HepG2 (cell line): ENCODE results near the gene TMEM8B. TPM values are rescaled to one million over a fixed set of nuclear protein-coding genes. Genes with fewer than 3 reads are reported as not detected.
A peak's percentile ranks its signal among the peaks of the same experiment; 100 is the strongest.

Experiments used
- ATF6 ChIP-seq: sonication (generic); formaldehyde crosslinking; conservative IDR thresholded peaks from 2 replicates; pipeline ENCODE4 v1.4.0; 2020; ENCODE audit warnings: missing genetic modification reagents
- DDIT3 ChIP-seq: sonication (generic); formaldehyde crosslinking; IDR thresholded peaks from 2 replicates; pipeline ENCODE4 v1.4.0; 2020; ENCODE audit warnings: mild to moderate bottlenecking, missing genetic modification reagents
- E2F2 ChIP-seq: sonication (generic); formaldehyde crosslinking; IDR thresholded peaks from 2 replicates; pipeline ENCODE4 v1.4.0; 2020; ENCODE audit warnings: missing genetic modification reagents, borderline replicate concordance
- FOXM1 ChIP-seq: sonication (generic); formaldehyde crosslinking; IDR thresholded peaks from 2 replicates; pipeline ENCODE4 v1.5.0; 2020; ENCODE audit warnings: missing genetic modification reagents
- HOMEZ ChIP-seq: IDR thresholded peaks from 2 replicates; pipeline ENCODE4 v1.6.1; 2016; ENCODE audit warnings: low read depth
- KLF12 ChIP-seq: sonication (generic); formaldehyde crosslinking; IDR thresholded peaks from 2 replicates; pipeline ENCODE4 v1.4.0; 2020; ENCODE audit warnings: missing genetic modification reagents, borderline replicate concordance
- KLF9 ChIP-seq: IDR thresholded peaks from 2 replicates; pipeline ENCODE4 v1.6.1; 2016; ENCODE audit warnings: low read depth
- NFE2L1 ChIP-seq: sonication (generic); formaldehyde crosslinking; IDR thresholded peaks from 2 replicates; pipeline ENCODE4 v1.4.0; 2020; ENCODE audit warnings: missing genetic modification reagents, mild to moderate bottlenecking, borderline replicate concordance
- NFKB2 ChIP-seq: sonication (generic); formaldehyde crosslinking; IDR thresholded peaks from 2 replicates; pipeline ENCODE4 v1.4.0; 2020; ENCODE audit warnings: missing genetic modification reagents, borderline replicate concordance
- PAX8 ChIP-seq: sonication (generic); formaldehyde crosslinking; IDR thresholded peaks from 2 replicates; pipeline ENCODE4 v1.8.0; 2022; ENCODE audit warnings: mild to moderate bottlenecking, missing genetic modification reagents, borderline replicate concordance
- RFXAP ChIP-seq: sonication (generic); formaldehyde crosslinking; IDR thresholded peaks from 2 replicates; pipeline ENCODE4 v1.4.0; 2020; ENCODE audit warnings: missing genetic modification reagents, borderline replicate concordance
- SIN3B ChIP-seq: fragments of 150-350 bp; IDR thresholded peaks from 2 replicates; pipeline ENCODE4 v1.6.1; 2014; ENCODE audit warnings: low read length
- SNAPC4 ChIP-seq: sonication (generic); formaldehyde crosslinking; IDR thresholded peaks from 2 replicates; pipeline ENCODE4 v1.4.0; 2020; ENCODE audit warnings: mild to moderate bottlenecking, missing genetic modification reagents
- SP5 ChIP-seq: IDR thresholded peaks from 2 replicates; pipeline ENCODE4 v1.6.1; 2016; ENCODE audit warnings: low read depth, borderline replicate concordance
- ZNF547 ChIP-seq: sonication (generic); formaldehyde crosslinking; IDR thresholded peaks from 2 replicates; pipeline ENCODE4 v1.5.1; 2020; ENCODE audit warnings: mild to moderate bottlenecking, missing genetic modification reagents
- ZNF549 ChIP-seq: sonication (generic); formaldehyde crosslinking; IDR thresholded peaks from 2 replicates; pipeline ENCODE4 v1.5.0; 2020; ENCODE audit warnings: missing genetic modification reagents
- ZNF576 ChIP-seq: sonication (generic); formaldehyde crosslinking; IDR thresholded peaks from 2 replicates; pipeline ENCODE4 v1.4.0; 2020; ENCODE audit warnings: mild to moderate bottlenecking, missing genetic modification reagents
- ZNF740 ChIP-seq: sonication (generic); formaldehyde crosslinking; IDR thresholded peaks from 2 replicates; pipeline ENCODE4 v1.4.0; 2020; ENCODE audit warnings: missing genetic modification reagents
- ZNF891 ChIP-seq: sonication (generic); formaldehyde crosslinking; IDR thresholded peaks from 2 replicates; pipeline ENCODE4 v1.5.0; 2020; ENCODE audit warnings: mild to moderate bottlenecking, missing genetic modification reagents
- polyA plus RNA-seq, 8 experiments: library from polyadenylated mRNA; depleted of rRNA in 3 of 8; stranded (reverse) in 7 of 8; unstranded in 1 of 8; fragments of >200 nt; fragmentation: Illumina TruSeq in 4 of 8; extraction: Trizol in 4 of 8; gene quantifications; 2 replicates each; pipeline versions ENCODE4 v1.2.1 to v1.2.3, GENCODE V29; 2011 to 2016; ENCODE audit warnings: low read depth in 4 of 8, missing spikeins in 1 of 8, mixed read lengths in 1 of 8; ENCODE audit not compliant: insufficient read depth in 1 of 8
- total RNA-seq, 5 experiments: library from RNA; depleted of rRNA; stranded (reverse); fragments of >200 nt; fragmentation: Illumina TruSeq; extraction: Trizol; gene quantifications; 2 replicates each; pipeline ENCODE4 v1.2.3, GENCODE V29; 2016; ENCODE audit warnings: low read depth in 1 of 5

Gene TMEM8B
- total and polyA plus RNA-seq, 2 of the 13 experiments (the other 11 are each of a cell fraction or from before 2014, with no cell fraction given), result 2.1 to 2.7 TPM

- TF ChIP-seq KLF12 (CRISPR knock-in tag), result no peak
- TF ChIP-seq ATF6 (CRISPR knock-in tag), result no peak
- no peak for TF ChIP-seq ZNF549
- TF ChIP-seq E2F2, result no peak
- peak; percentile 37; the same call in 1 of the 2 replicates for TF ChIP-seq NFKB2 (CRISPR knock-in tag)
- TF ChIP-seq SIN3B, result no peak
- TF ChIP-seq PAX8 (CRISPR knock-in tag), result no peak
- no peak for TF ChIP-seq KLF9
- no peak for TF ChIP-seq ZNF740 (CRISPR knock-in tag)
- TF ChIP-seq ZNF891 (CRISPR knock-in tag), result no peak
- peak; percentile 32; the same call in 1 of the 2 replicates for TF ChIP-seq HOMEZ (CRISPR knock-in tag)
- no peak for TF ChIP-seq DDIT3 (CRISPR knock-in tag)
- 0 out of 2 replicates have a peak, but pooled peaks have one; percentile 15 for TF ChIP-seq SP5 (CRISPR knock-in tag)
- no peak for TF ChIP-seq SNAPC4
- TF ChIP-seq RFXAP, result no peak
- no peak for TF ChIP-seq FOXM1 (CRISPR knock-in tag)
- TF ChIP-seq ZNF576 (CRISPR knock-in tag), result no peak
- TF ChIP-seq ZNF547, result no peak
- no peak for TF ChIP-seq NFE2L1 (CRISPR knock-in tag)
These were observed 77.1 kb downstream of the TMEM8B start, which contains the start of gene HRCT1 (continued) for GRCh38 chr9:35905912-35906679.
